Astrocyte (in vitro differentiated cells and primary cell): ENCODE results near the gene IL10RB. TPM values are rescaled to one million over a fixed set of nuclear protein-coding genes. Genes with fewer than 3 reads are reported as not detected.

Experiments used
- DNase-seq: peaks from one replicate; pipeline ENCODE4 v3.0.0-alpha.2; 2010; ENCODE audit warnings: low read depth
- FAIRE-seq: peaks from 2 replicates; lab custom pipeline; 2011; peaks lifted over from hg19 to GRCh38; lab: Jason Lieb, UNC
- H2AFZ ChIP-seq: 2 replicates; pipeline ENCODE4 v1.6.0; 2012; ENCODE audit warnings: low read depth, low read length, inconsistent platforms
- H3K27ac ChIP-seq: 2 replicates; pipeline ENCODE4 v1.5.1; 2011; ENCODE audit warnings: low read depth, low read length, inconsistent platforms
- H3K27me3 ChIP-seq: 2 replicates; pipeline ENCODE4 v1.6.0; 2011; ENCODE audit warnings: low read length, inconsistent platforms; ENCODE audit not compliant: insufficient read depth
- H3K36me3 ChIP-seq: 2 replicates; pipeline ENCODE4 v1.5.1; 2011; ENCODE audit warnings: low read length, inconsistent platforms; ENCODE audit not compliant: insufficient read depth
- H3K4me1 ChIP-seq: 2 replicates; pipeline ENCODE4 v1.5.1; 2011; ENCODE audit warnings: low read length, inconsistent platforms; ENCODE audit not compliant: insufficient read depth
- H3K4me2 ChIP-seq: 2 replicates; pipeline ENCODE4 v1.6.0; 2012; ENCODE audit warnings: low read length, inconsistent platforms
- H3K4me3 ChIP-seq: 2 replicates; pipeline ENCODE4 v1.5.1; 2011; ENCODE audit warnings: low read depth, mild to moderate bottlenecking, low read length, inconsistent platforms; ENCODE audit not compliant: insufficient read depth
- H3K79me2 ChIP-seq: 2 replicates; pipeline ENCODE4 v1.6.0; 2012; ENCODE audit warnings: mild to moderate bottlenecking, low read length, inconsistent platforms; ENCODE audit not compliant: insufficient read depth
- H3K9ac ChIP-seq: 2 replicates; pipeline ENCODE4 v1.6.0; 2012; ENCODE audit warnings: mild to moderate bottlenecking, low read length, inconsistent platforms
- H3K9me3 ChIP-seq: 2 replicates; pipeline ENCODE4 v1.5.1; 2012; ENCODE audit warnings: low read depth, mild to moderate bottlenecking, low read length, inconsistent platforms; ENCODE audit not compliant: insufficient read depth
- H4K20me1 ChIP-seq: 2 replicates; pipeline ENCODE4 v1.6.0; 2012; ENCODE audit warnings: low read length, inconsistent platforms; ENCODE audit not compliant: insufficient read depth
- H3K27ac Mint-ChIP-seq: one replicate; pipeline ENCODE4 v1.8.0; 2021; ENCODE audit warnings: mild to moderate bottlenecking, mixed read lengths; ENCODE audit not compliant: unreplicated experiment
- H3K27me3 Mint-ChIP-seq: one replicate; pipeline ENCODE4 v1.8.0; 2021; ENCODE audit warnings: low read depth, mixed read lengths; ENCODE audit not compliant: unreplicated experiment
- H3K36me3 Mint-ChIP-seq: one replicate; pipeline ENCODE4 v1.8.0; 2021; ENCODE audit warnings: low read depth, mixed read lengths; ENCODE audit not compliant: unreplicated experiment
- H3K4me1 Mint-ChIP-seq: one replicate; pipeline ENCODE4 v1.8.0; 2021; ENCODE audit warnings: low read depth, mixed read lengths; ENCODE audit not compliant: unreplicated experiment
- H3K4me3 Mint-ChIP-seq: one replicate; pipeline ENCODE4 v1.8.0; 2021; ENCODE audit warnings: mild to moderate bottlenecking, moderate library complexity, mixed read lengths; ENCODE audit not compliant: unreplicated experiment
- H3K9me3 Mint-ChIP-seq: one replicate; pipeline ENCODE4 v1.8.0; 2021; ENCODE audit warnings: mild to moderate bottlenecking, mixed read lengths; ENCODE audit not compliant: unreplicated experiment
- CTCF ChIP-seq: IDR thresholded peaks from 2 replicates; pipeline ENCODE4 v1.5.1; 2011; ENCODE audit warnings: low read depth, mild to moderate bottlenecking, inconsistent platforms, low read length, moderate library complexity; ENCODE audit not compliant: insufficient read depth
- EZH2 ChIP-seq: IDR thresholded peaks from 2 replicates; pipeline ENCODE4 v1.6.1; 2012; ENCODE audit warnings: mild to moderate bottlenecking, low read length, inconsistent platforms; ENCODE audit not compliant: insufficient read depth
- total RNA-seq: library from RNA; stranded (reverse); gene quantifications from 2 replicates; pipeline ENCODE4 v1.2.1, GENCODE V29; 2021

Gene IL10RB
- total RNA-seq, 1 donor from 2014 or later = 14.0 TPM

GRCh38 chr21:33244082-33244778 is 21.9 kb upstream of the IL10RB start:
- TF ChIP-seq EZH2 (no peak), CTCF (no peak)
- no peak for FAIRE-seq
- no peak overlapping the region for H3K4me3 Mint-ChIP-seq
- peak; percentile 74 for DNase-seq
- H3K36me3 Mint-ChIP-seq = peaks cover 27% of the 10 kb centered on the region
- H3K9me3 Mint-ChIP-seq = peaks cover 2% of the 10 kb centered on the region
- Histone ChIP-seq H3K4me3 (no peak overlapping the region), H3K27me3 (no peaks in the 10 kb centered on the region), H2AFZ (no peak overlapping the region), H3K36me3 (peaks cover 13% of the 10 kb centered on the region), H3K9ac (no peak overlapping the region), H3K27ac (no peak overlapping the region), H3K4me1 (no peaks in the 10 kb centered on the region), H3K9me3 (no peaks in the 10 kb centered on the region), H3K79me2 (peaks cover 2% of the 10 kb centered on the region), H3K4me2 (no peak overlapping the region), H4K20me1 (peaks cover 8% of the 10 kb centered on the region)
- no peak overlapping the region for H3K27ac Mint-ChIP-seq
- peaks cover 4% of the 10 kb centered on the region for H3K4me1 Mint-ChIP-seq
- no peaks in the 10 kb centered on the region for H3K27me3 Mint-ChIP-seq

- Histone ChIP-seq H3K9me3 (no peaks in the 10 kb centered on the region), H3K4me2 (no peak overlapping the region), H3K9ac (no peak overlapping the region), H3K36me3 (peaks cover 13% of the 10 kb centered on the region), H2AFZ (no peak overlapping the region), H3K4me3 (no peak overlapping the region), H3K27ac (no peak overlapping the region), H4K20me1 (peaks cover 6% of the 10 kb centered on the region), H3K27me3 (no peaks in the 10 kb centered on the region), H3K79me2 (no peaks in the 10 kb centered on the region), H3K4me1 (no peaks in the 10 kb centered on the region)
- Mint-ChIP-seq H3K9me3 (peaks cover 2% of the 10 kb centered on the region), H3K36me3 (peaks cover 27% of the 10 kb centered on the region), H3K4me3 (no peak overlapping the region), H3K4me1 (peaks cover 3% of the 10 kb centered on the region), H3K27ac (no peak overlapping the region), H3K27me3 (no peaks in the 10 kb centered on the region)
- no peak for DNase-seq
- TF ChIP-seq CTCF (no peak), EZH2 (no peak)
- no peak for FAIRE-seq
Observed at GRCh38 chr21:33244779-33245105, 21.4 kb upstream of the IL10RB start.

- Histone ChIP-seq H3K27ac (no peak overlapping the region), H3K79me2 (no peaks in the 10 kb centered on the region), H3K9me3 (no peaks in the 10 kb centered on the region), H3K4me2 (no peak overlapping the region), H3K4me1 (no peaks in the 10 kb centered on the region), H3K4me3 (no peak overlapping the region), H3K36me3 (peaks cover 13% of the 10 kb centered on the region), H3K9ac (no peak overlapping the region), H4K20me1 (peaks cover 6% of the 10 kb centered on the region), H2AFZ (no peak overlapping the region), H3K27me3 (no peaks in the 10 kb centered on the region)
- Mint-ChIP-seq H3K36me3 (peaks cover 29% of the 10 kb centered on the region), H3K9me3 (peaks cover 2% of the 10 kb centered on the region), H3K27ac (no peak overlapping the region), H3K4me3 (no peak overlapping the region), H3K4me1 (peaks cover 3% of the 10 kb centered on the region), H3K27me3 (no peaks in the 10 kb centered on the region)
- DNase-seq = no peak
- TF ChIP-seq CTCF (no peak), EZH2 (no peak)
- FAIRE-seq = no peak
Observed at GRCh38 chr21:33245289-33245918, 20.8 kb upstream of the IL10RB start.
